GM19351 (cell line): ENCODE data around the gene EFL1.

Experiments used
- ATAC-seq: cut with Tn5 transposase; IDR thresholded peaks from one replicate; pipeline ENCODE4 v1.9.1; 2021; ENCODE audit warnings: mild to moderate bottlenecking, moderate library complexity; ENCODE audit not compliant: unreplicated experiment

EFL1 gene

DNA sequence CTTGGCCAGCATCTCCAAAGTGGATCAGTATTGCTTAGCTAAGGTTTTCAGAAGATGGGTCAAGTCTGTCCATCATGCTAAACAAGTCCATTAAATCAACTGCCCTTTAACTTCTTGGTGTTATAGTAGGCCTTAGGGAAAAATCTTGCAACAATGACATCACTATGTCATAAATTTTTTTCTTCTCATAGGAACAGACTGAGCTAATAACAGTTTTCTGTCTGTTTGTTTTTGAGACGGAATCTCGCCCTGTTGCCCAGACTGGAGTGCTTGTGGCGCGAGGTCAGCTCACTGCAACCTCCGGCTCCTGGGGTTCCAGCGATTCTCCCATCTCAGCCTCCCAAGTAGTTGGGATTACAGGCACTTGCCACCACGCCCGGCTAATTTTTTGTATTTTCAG is 94.2 kb downstream of the EFL1 start:
- ATAC-seq = no peak

DNA sequence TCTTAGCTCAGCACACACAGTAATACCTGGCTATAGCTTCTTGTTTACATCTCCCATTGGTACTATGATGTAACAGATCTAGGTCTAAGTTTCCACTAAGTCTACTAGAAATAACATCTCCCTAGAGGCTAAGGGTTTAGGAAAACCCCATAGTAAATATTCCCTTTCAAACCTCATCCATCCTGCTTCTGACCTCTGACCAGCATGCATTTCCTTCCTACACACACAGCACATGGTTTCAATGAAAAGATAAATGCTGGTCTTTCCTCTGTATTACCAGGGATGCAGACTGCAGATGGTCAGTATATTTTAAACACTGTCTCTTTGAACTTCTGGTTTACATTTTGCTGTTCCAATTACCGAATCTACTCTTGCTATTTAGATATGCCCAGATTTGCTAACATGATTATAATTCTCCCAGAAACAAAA is 96.6 kb downstream of the EFL1 start:
- no peak for ATAC-seq

DNA sequence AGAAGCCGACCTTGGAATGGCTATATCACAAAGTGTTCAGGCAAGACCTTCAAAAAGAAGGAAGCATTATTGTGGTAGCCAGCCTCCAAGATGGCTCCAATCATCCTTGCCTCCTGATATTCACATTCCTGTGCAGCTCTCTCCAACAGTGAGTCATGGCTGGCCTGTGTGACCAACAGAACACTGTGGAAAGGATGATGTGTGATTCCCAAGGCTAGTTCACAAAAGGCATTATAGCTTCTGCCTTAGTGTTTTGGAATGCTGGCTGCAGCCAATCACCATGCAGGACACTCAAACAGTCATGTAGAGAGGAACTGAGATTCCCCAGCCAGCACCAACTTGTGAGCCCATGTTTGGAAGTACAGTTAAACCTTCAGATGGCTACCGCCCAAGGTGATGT is 102.6 kb downstream of the EFL1 start:
- no peak for ATAC-seq

- no peak for ATAC-seq
Observed at GRCh38 chr15:82158811-82159210, 103.7 kb downstream of the EFL1 start.

DNA sequence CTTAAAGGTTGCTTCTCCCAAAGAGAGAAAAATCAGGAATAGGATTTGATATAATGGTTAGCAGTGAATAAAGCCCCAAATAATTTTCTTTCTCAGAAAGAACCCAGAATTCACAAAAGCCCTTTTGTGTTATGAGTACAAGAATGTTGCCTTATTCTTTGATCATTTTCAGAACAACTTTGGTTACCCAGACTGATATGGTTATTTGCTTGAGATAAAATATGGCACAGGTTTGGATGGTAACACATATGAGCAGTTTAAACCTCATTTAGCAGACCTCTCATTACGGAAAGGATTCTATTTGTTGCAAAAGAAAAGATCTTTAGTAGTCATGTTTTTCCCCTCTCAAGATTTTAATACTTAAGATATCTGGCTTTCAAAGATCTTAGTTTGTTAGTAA is 111.9 kb downstream of the EFL1 start:
- ATAC-seq = no peak

DNA sequence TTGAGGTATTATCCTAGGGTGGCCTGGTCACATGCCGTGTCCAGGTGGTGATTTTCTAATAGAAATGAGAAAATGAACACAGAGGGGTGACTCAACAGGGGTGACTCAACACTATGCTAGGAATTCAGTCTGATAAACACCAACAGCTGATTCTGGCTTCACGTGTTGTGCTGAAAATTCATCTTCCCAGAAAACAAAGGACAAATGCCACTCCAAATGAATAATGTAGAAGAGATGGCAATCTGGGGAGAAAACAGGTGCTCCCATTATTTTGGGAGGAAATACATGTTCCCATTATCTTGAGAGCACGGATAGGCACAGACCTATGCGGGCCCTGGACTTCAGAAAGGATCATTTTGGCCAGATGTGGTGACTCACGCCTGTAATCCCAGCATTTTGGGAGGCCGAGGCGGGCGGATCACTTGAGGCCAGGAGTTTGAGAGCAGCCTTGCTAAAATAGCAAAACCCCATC is 115.5 kb downstream of the EFL1 start:
- ATAC-seq = no peak

GRCh38 chr15:82146576-82146975 is 116.0 kb downstream of the EFL1 start:
- no peak for ATAC-seq

GRCh38 chr15:82143390-82144385 is 118.8 kb downstream of the EFL1 start:
- no peak for ATAC-seq

DNA sequence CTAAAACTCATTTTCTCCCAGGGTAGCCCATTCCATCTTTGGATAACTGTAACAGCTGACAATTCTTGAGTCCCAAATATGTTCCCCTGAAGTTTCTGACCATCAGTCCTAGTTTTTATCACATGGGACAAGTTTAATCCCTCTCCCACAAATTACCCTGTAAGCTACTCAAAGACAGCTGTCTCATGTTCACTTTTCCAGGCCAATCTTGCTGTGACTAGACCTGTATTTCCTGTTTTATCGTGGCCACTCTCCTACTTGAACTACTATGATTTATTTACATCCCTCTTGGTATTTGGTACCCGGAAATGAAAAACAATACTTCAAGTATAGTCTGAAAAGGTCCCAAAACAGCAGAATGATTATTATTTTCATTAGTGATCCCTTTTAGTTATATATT is 121.6 kb downstream of the EFL1 start:
- no peak for ATAC-seq

GRCh38 chr15:82139823-82140268 is 122.7 kb downstream of the EFL1 start:
- ATAC-seq = peak; percentile 51

DNA sequence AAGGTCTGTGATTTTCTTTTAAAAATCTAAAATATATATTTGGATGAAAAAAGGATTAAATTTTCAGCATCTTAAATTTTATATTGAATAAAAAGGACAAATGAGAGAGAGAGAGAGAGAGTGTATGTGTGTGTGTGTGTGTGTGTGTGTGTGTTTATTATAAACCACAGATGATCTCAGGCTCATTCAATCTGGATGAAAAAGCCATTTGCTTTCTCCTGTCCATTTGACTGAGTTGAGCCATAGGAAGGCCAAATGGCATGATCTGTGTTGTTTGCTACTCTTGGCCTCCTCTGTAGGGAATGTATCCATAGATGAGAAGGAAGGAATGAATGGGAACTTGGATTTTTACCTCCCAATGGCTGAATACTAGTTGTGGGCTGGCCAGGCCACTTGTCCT is 124.2 kb downstream of the EFL1 start:
- no peak for ATAC-seq

- ATAC-seq = no peak
Observed at GRCh38 chr15:82137261-82137660, 125.3 kb downstream of the EFL1 start.

DNA sequence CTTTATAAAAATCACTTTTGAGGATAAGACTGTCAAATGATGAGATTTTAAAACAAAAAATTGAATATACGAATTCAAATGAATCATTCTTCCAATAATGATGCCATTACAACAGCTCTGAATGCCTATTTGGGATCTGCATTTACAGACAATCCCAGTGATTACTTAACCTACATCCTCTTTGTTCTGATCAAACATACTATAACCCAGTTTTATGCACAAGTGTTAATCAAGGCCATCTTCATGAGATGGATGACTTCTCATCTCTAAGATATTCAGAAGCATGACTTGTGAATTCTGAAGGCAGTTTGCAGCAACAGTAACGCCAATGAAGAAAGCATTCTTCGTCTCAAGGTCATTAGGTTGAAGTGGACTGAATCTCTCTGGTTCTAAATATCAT is 126.4 kb downstream of the EFL1 start:
- no peak for ATAC-seq

DNA sequence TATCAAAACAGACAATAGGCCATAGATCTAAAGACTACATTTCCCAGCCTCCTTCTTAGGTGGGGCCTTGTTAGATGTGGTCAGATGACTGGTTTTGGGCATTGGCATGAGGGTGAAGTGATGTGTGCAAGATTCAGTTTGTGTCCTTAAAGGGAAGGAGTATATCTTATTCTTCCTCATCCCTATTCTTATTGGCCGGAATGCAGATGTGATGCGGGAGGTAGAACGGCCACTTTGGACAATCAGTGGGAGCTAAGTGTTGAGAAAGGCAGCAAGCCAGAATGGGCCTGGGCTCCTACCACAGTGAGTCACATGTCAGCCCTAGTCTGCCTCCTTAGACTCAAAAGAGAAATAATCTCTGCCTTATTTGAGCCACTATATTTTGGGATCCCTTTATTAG is 126.9 kb downstream of the EFL1 start:
- ATAC-seq = no peak

GRCh38 chr15:82134461-82134860 is 128.1 kb downstream of the EFL1 start:
- ATAC-seq = no peak

- ATAC-seq = no peak
Observed at GRCh38 chr15:82133251-82133650, 129.3 kb downstream of the EFL1 start.

DNA sequence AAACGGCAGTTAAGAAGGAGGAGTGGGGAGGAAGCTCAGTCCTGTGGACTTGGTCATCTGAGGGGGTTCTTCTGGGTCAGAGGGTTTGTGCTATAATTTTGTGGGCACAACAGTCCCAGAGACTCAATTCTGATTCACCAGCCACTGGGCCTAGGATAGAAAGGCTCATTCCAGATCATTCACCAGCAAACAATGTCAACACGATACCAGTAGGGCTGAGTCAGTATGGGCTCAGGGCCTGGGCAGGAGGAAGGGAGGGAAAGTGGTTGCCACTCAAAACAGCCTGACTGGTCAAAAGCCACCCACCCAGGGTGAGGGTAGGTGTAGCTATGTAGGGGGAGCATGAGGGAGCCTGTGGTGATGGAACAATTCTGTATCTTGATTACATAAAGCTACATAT is 129.8 kb downstream of the EFL1 start:
- no peak for ATAC-seq

DNA sequence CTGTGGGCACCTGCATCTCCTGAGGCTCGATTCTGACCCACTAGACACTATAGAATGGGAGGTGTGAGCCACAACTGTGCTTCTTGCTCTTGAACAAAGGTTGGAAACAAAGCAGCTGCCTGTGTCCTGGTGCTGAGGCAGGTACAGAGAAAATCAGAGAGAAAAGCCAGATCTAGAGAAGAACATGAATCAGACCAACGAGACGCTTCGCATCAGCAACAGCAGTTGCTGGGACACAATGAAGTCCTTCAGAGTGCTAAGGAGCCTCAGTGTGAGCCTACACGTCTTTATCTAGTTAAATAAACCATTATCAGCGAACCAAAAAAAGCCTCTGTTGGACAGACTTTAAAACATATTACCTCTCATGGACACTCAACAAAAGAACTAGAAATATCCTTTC is 130.4 kb downstream of the EFL1 start:
- no peak for ATAC-seq

DNA sequence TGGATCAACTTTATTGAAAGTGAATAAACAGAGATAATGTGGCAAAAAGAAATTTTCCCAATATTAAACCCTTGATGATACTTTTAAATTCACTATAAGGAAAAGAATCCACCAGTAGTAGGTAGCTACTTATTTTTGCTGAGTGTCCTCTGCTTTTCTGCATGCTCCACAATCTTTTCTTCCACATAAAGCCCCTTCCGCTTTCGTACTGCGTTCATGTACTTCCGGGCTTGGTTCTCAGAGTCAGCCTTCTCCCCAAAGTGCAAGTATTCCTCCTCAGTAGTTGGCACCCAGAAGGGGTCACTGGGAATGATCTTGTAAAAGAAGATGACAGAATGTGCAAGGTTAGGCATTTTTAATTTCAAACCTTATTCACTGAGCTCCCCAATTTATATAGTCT is 132.3 kb downstream of the EFL1 start:
- no peak for ATAC-seq

GRCh38 chr15:82129761-82130160 is 132.8 kb downstream of the EFL1 start:
- ATAC-seq = no peak

DNA sequence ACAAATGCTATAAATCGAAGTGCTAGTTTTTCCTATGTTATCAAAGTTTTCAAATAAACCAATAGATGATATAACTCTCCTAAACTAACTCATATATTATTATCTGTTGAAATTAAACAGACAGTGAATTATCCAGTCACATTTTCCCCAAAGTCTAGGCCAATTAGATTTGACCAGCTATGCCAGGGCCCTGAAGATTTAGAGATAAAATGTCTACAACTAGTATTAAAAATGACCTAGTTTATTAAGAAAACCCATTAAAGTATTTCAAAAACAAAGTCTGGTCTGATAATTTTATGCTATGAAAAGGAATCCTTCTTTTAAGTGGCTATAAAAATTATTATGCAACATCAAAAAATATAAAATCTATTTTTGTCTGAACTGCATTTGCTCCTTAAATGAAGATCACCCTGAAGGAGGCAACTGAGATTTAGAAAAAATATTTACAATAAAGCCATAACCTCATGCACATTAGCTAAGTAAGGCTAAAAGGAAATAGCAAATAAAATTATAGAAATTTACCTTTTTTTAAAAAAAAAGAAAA is 133.3 kb downstream of the EFL1 start:
- ATAC-seq = no peak
